Activated CD4-positive, alpha-beta T cell treated with anti-CD3 and anti-CD28 coated beads, Interleukin-2, amount 10 ng/mL, durations not matched to agents 24 days and 14 days (primary cell): ENCODE data around the gene SNAI3. TPM values are rescaled to one million over a fixed set of nuclear protein-coding genes. Genes with fewer than 3 reads are reported as not detected.

Experiments used
- DNase-seq: peaks from one replicate; pipeline ENCODE4 v3.0.0; 2022
- H3K27ac Mint-ChIP-seq: one replicate; pipeline ENCODE4 v1.8.0; 2022; ENCODE audit warnings: mild to moderate bottlenecking, mixed read lengths
- H3K27me3 Mint-ChIP-seq: one replicate; pipeline ENCODE4 v1.8.0; 2022; ENCODE audit warnings: mixed read lengths
- H3K36me3 Mint-ChIP-seq: one replicate; pipeline ENCODE4 v1.8.0; 2022; ENCODE audit warnings: low read depth, mild to moderate bottlenecking, mixed read lengths
- H3K4me1 Mint-ChIP-seq: one replicate; pipeline ENCODE4 v1.8.0; 2021; ENCODE audit warnings: mixed read lengths
- H3K4me3 Mint-ChIP-seq: one replicate; pipeline ENCODE4 v1.8.0; 2022; ENCODE audit warnings: mild to moderate bottlenecking, moderate library complexity, mixed read lengths
- H3K9me3 Mint-ChIP-seq: one replicate; pipeline ENCODE4 v1.8.0; 2021; ENCODE audit warnings: mixed read lengths
- intact Hi-C: fragments of 100-400 bp; cut with micrococcal nuclease; formaldehyde crosslinking; loops from one replicate; pipeline ENCODE4 v1.15.1; 2023
- total RNA-seq: library from RNA; stranded (reverse); gene quantifications from 2 replicates; pipeline ENCODE4 v1.2.3, GENCODE V29; 2022

Gene SNAI3
- total RNA-seq, 1 donor from 2014 or later = 3.3 TPM

GRCh38 chr16:88715312-88716190 is 29.2 kb upstream of the SNAI3 start:
- no peak for DNase-seq
- Mint-ChIP-seq H3K9me3 (no peaks in the 10 kb centered on the region), H3K4me1 (no peaks in the 10 kb centered on the region), H3K4me3 (no peak overlapping the region), H3K27ac (no peak overlapping the region), H3K36me3 (peaks cover 34% of the 10 kb centered on the region), H3K27me3 (no peaks in the 10 kb centered on the region)
- intact Hi-C loops = no loop called here

- no peak for DNase-seq
- Mint-ChIP-seq H3K27me3 (no peaks in the 10 kb centered on the region), H3K36me3 (peaks cover 29% of the 10 kb centered on the region), H3K4me1 (no peaks in the 10 kb centered on the region), H3K4me3 (no peak overlapping the region), H3K27ac (no peak overlapping the region), H3K9me3 (no peaks in the 10 kb centered on the region)
- intact Hi-C loops = no loop called here
Measured at GRCh38 chr16:88714420-88715302, 28.4 kb upstream of the SNAI3 start.

- Mint-ChIP-seq H3K9me3 (no peaks in the 10 kb centered on the region), H3K27me3 (no peaks in the 10 kb centered on the region), H3K4me3 (no peak overlapping the region), H3K4me1 (no peaks in the 10 kb centered on the region), H3K36me3 (peaks cover 26% of the 10 kb centered on the region), H3K27ac (no peak overlapping the region)
- intact Hi-C loops = no loop called here
- DNase-seq = no peak
Measured at GRCh38 chr16:88713568-88714419, 27.5 kb upstream of the SNAI3 start.

- Mint-ChIP-seq H3K36me3 (peaks cover 21% of the 10 kb centered on the region), H3K27ac (no peak overlapping the region), H3K27me3 (no peaks in the 10 kb centered on the region), H3K4me3 (no peak overlapping the region), H3K4me1 (no peaks in the 10 kb centered on the region), H3K9me3 (no peaks in the 10 kb centered on the region)
- intact Hi-C loops = no loop called here
- DNase-seq = no peak
Measured at GRCh38 chr16:88713054-88713453, 26.7 kb upstream of the SNAI3 start.

GRCh38 chr16:88712362-88712979 is 26.2 kb upstream of the SNAI3 start:
- Mint-ChIP-seq H3K4me3 (no peak overlapping the region), H3K4me1 (peaks cover 1% of the 10 kb centered on the region), H3K36me3 (peaks cover 18% of the 10 kb centered on the region), H3K27me3 (no peaks in the 10 kb centered on the region), H3K9me3 (no peaks in the 10 kb centered on the region), H3K27ac (no peak overlapping the region)
- no peak for DNase-seq
- intact Hi-C loops = no loop called here

GRCh38 chr16:88711750-88712340 is 25.5 kb upstream of the SNAI3 start:
- peaks cover 8% of the 10 kb centered on the region for H3K4me1 Mint-ChIP-seq
- H3K36me3 Mint-ChIP-seq = peaks cover 16% of the 10 kb centered on the region
- DNase-seq = no peak
- H3K9me3 Mint-ChIP-seq = no peaks in the 10 kb centered on the region
- no peaks in the 10 kb centered on the region for H3K27me3 Mint-ChIP-seq
- no peak overlapping the region for H3K27ac Mint-ChIP-seq
- intact Hi-C loops = no loop called here
- H3K4me3 Mint-ChIP-seq = no peak overlapping the region

- Mint-ChIP-seq H3K9me3 (no peaks in the 10 kb centered on the region), H3K4me3 (no peak overlapping the region), H3K4me1 (peaks cover 8% of the 10 kb centered on the region), H3K36me3 (peaks cover 11% of the 10 kb centered on the region), H3K27me3 (no peaks in the 10 kb centered on the region), H3K27ac (no peak overlapping the region)
- DNase-seq = no peak
- intact Hi-C loops = no loop called here
Measured at GRCh38 chr16:88710556-88710955, 24.2 kb upstream of the SNAI3 start.

GRCh38 chr16:88706965-88707826 is 20.9 kb upstream of the SNAI3 start:
- Mint-ChIP-seq H3K27ac (peak overlapping the region; percentile 81), H3K4me3 (peak overlapping the region; percentile 88), H3K36me3 (peaks cover 12% of the 10 kb centered on the region), H3K4me1 (peaks cover 34% of the 10 kb centered on the region), H3K9me3 (no peaks in the 10 kb centered on the region), H3K27me3 (no peaks in the 10 kb centered on the region)
- DNase-seq = no peak
- intact Hi-C loops = loop anchor here (1.0 kb wide), 2 partner anchors 30 to 137 kb away; partner anchors contain the start of gene ZC3H18

GRCh38 chr16:88706229-88706964 is 20.1 kb upstream of the SNAI3 start, which contains the start of the genes CTU2 and RNF166:
Gene CTU2 (plus strand): TSS chr16:88706503. CDS start chr16:88706531, 28 bp downstream.
Gene RNF166 (minus strand): TSS chr16:88706408. CDS start chr16:88706325, 83 bp downstream.
- peak within 1 kb of the TSS; percentile 88 for H3K4me3 Mint-ChIP-seq
- peaks cover 12% of the 10 kb centered on the region for H3K36me3 Mint-ChIP-seq
- no peaks in the 10 kb centered on the region for H3K9me3 Mint-ChIP-seq
- intact Hi-C loops = loop anchor here (1.0 kb wide), 2 partner anchors 31 to 136 kb away; partner anchors contain the start of gene ZC3H18
- peaks cover 37% of the 10 kb centered on the region for H3K4me1 Mint-ChIP-seq
- H3K27me3 Mint-ChIP-seq = no peaks in the 10 kb centered on the region
- H3K27ac Mint-ChIP-seq = peak within 1 kb of the TSS; percentile 87
- peak; percentile 98 for DNase-seq

GRCh38 chr16:88705801-88706228 is 19.5 kb upstream of the SNAI3 start:
- peak overlapping the region; percentile 87 for H3K27ac Mint-ChIP-seq
- H3K9me3 Mint-ChIP-seq = no peaks in the 10 kb centered on the region
- peaks cover 15% of the 10 kb centered on the region for H3K36me3 Mint-ChIP-seq
- no peaks in the 10 kb centered on the region for H3K27me3 Mint-ChIP-seq
- intact Hi-C loops = loop anchor here (1.0 to 2.0 kb wide), 3 partner anchors 31 to 136 kb away; partner anchors contain the start of gene ZC3H18
- peaks cover 40% of the 10 kb centered on the region for H3K4me1 Mint-ChIP-seq
- DNase-seq = peak; percentile 78
- peak overlapping the region; percentile 81 for H3K4me3 Mint-ChIP-seq

GRCh38 chr16:88705076-88705684 is 18.9 kb upstream of the SNAI3 start:
- H3K9me3 Mint-ChIP-seq = no peaks in the 10 kb centered on the region
- H3K4me3 Mint-ChIP-seq = peak overlapping the region; percentile 81
- DNase-seq = peak; percentile 76
- H3K27me3 Mint-ChIP-seq = no peaks in the 10 kb centered on the region
- peaks cover 17% of the 10 kb centered on the region for H3K36me3 Mint-ChIP-seq
- peak overlapping the region; percentile 87 for H3K27ac Mint-ChIP-seq
- H3K4me1 Mint-ChIP-seq = peaks cover 44% of the 10 kb centered on the region
- intact Hi-C loops = loop anchor here (2.0 kb wide), 1 partner anchor 78 kb away; no protein-coding TSS in a partner anchor
